GM12878 (cell line): Measurements from ENCODE around the gene SDK2. TPM values are rescaled to one million over a fixed set of nuclear protein-coding genes. Genes with fewer than 3 reads are reported as not detected.

Experiments used
- ATAC-seq: fragments of 200-7000 bp; cut with Tn5 transposase; 3 replicates; pipeline ENCODE4 v1.9.1; 2020; ENCODE audit warnings: mild to moderate bottlenecking, moderate library complexity
- BruUV-seq: library from RNA; stranded (reverse); fragments of 400-500 nt; replicated peaks from 2 replicates; lab custom pipeline; 2021; lab: Mats Ljungman, UMichigan
- CTCF ChIA-PET: fragments of 300-600 bp; sonication (Branson Sonifier 250); formaldehyde crosslinking; extraction: SDS; loops from one replicate; lab custom pipeline; 2021; ENCODE audit warnings: inconsistent platforms; lab: Yijun Ruan, JAX
- POLR2A ChIA-PET: fragments of 350-600 bp; formaldehyde crosslinking; extraction: SDS; loops from one replicate; lab custom pipeline; 2021; ENCODE audit warnings: inconsistent platforms; lab: Charles Lee
- RAD21 ChIA-PET: fragments of 300-600 bp; sonication (Branson Sonifier 250); formaldehyde crosslinking; loops from one replicate; lab custom pipeline; 2023; ENCODE audit warnings: antibody characterized with exemption; ENCODE audit not compliant: unreplicated experiment; lab: Charles Lee
- SMC1A ChIA-PET: fragments of 300-600 bp; sonication (Branson Sonifier 250); formaldehyde crosslinking; loops from one replicate; lab custom pipeline; 2023; ENCODE audit not compliant: unreplicated experiment, uncharacterized antibody; lab: Charles Lee
- DNase-seq: peaks from one replicate; pipeline ENCODE4 v3.0.0-alpha.2; 2011; ENCODE audit warnings: low read depth, low spot score
- FAIRE-seq: peaks from 3 replicates; lab custom pipeline; 2011; peaks lifted over from hg19 to GRCh38; lab: Jason Lieb, UNC
- H2AFZ ChIP-seq: 2 replicates; pipeline ENCODE4 v1.6.0; 2011; ENCODE audit warnings: low read depth, low read length, control low read depth; ENCODE audit not compliant: control insufficient read depth
- H3K27ac ChIP-seq: 2 replicates; pipeline ENCODE4 v1.5.1; 2011; ENCODE audit warnings: control low read depth; ENCODE audit not compliant: control insufficient read depth, insufficient read depth
- H3K27me3 ChIP-seq, 2 experiments: replicated peaks in 1 of 2; 2 replicates each; pipeline versions ENCODE4 v1.6.0 to v1.6.1; 2011; ENCODE audit warnings: low read length in 1 of 2; ENCODE audit not compliant: control insufficient read depth in 2 of 2, insufficient read depth in 2 of 2
- H3K36me3 ChIP-seq, 2 experiments: 2 replicates each; pipeline ENCODE4 v1.5.1; 2011; ENCODE audit warnings: low read length in 1 of 2; ENCODE audit not compliant: control insufficient read depth in 2 of 2, insufficient read depth in 2 of 2
- H3K4me1 ChIP-seq: 2 replicates; pipeline ENCODE4 v1.6.1; 2011; ENCODE audit warnings: mild to moderate bottlenecking, low read length, moderate library complexity, mixed read lengths; ENCODE audit not compliant: control insufficient read depth, insufficient read depth
- H3K4me2 ChIP-seq: 2 replicates; pipeline ENCODE4 v1.6.0; 2011; ENCODE audit warnings: control low read depth; ENCODE audit not compliant: control insufficient read depth, insufficient read depth
- H3K4me3 ChIP-seq: fragments of 200-600 bp; sonication (generic); 2 replicates; pipeline ENCODE4 v1.5.1; 2016
- H3K79me2 ChIP-seq: 2 replicates; pipeline ENCODE4 v1.6.0; 2011; ENCODE audit warnings: low read length; ENCODE audit not compliant: control insufficient read depth, insufficient read depth
- H3K9ac ChIP-seq: 2 replicates; pipeline ENCODE4 v1.8.0; 2011; ENCODE audit warnings: low read length, control low read depth, mixed read lengths; ENCODE audit not compliant: control insufficient read depth, insufficient read depth
- H3K9me3 ChIP-seq: replicated peaks from 3 replicates; pipeline ENCODE4 v1.5.1; 2011; ENCODE audit warnings: mild to moderate bottlenecking, low read length; ENCODE audit not compliant: control insufficient read depth, insufficient read depth
- H4K20me1 ChIP-seq: 2 replicates; pipeline ENCODE4 v1.6.0; 2011; ENCODE audit not compliant: control insufficient read depth, insufficient read depth
- ATF2 ChIP-seq: IDR thresholded peaks from 2 replicates; pipeline ENCODE4 v1.6.1; 2012; ENCODE audit warnings: low read length, inconsistent platforms
- CHD1 ChIP-seq: IDR thresholded peaks from 2 replicates; pipeline ENCODE4 v1.6.1; 2012; ENCODE audit warnings: low read depth, low read length, improper control_type of control experiment
- E2F8 ChIP-seq: fragments of 450-650 bp; IDR thresholded peaks from 2 replicates; pipeline ENCODE4 v1.6.1; 2018; ENCODE audit warnings: mild to moderate bottlenecking, low read depth, moderate library complexity; ENCODE audit not compliant: partially characterized antibody
- EP300 ChIP-seq, 2 experiments: fragments of 150-350 bp in 1 of 2; IDR thresholded peaks; 2 replicates each; pipeline ENCODE4 v1.6.1; 2011 to 2012; ENCODE audit warnings: low read depth in 2 of 2, low read length in 2 of 2, borderline replicate concordance in 1 of 2, improper control_type of control experiment in 1 of 2, inconsistent platforms in 1 of 2; ENCODE audit not compliant: control insufficient read depth in 1 of 2
- SUPT20H ChIP-seq: IDR thresholded peaks from 2 replicates; pipeline ENCODE4 v1.6.1; 2011; ENCODE audit warnings: low read depth, mild to moderate bottlenecking, low read length, moderate library complexity, borderline replicate concordance; ENCODE audit not compliant: control insufficient read depth
- TARDBP ChIP-seq: IDR thresholded peaks from 2 replicates; pipeline ENCODE4 v1.6.1; 2016; ENCODE audit warnings: borderline replicate concordance
- YBX1 ChIP-seq: fragments of 450-650 bp; IDR thresholded peaks from 2 replicates; pipeline ENCODE4 v1.6.1; 2016; ENCODE audit warnings: antibody characterized with exemption
- ZBTB33 ChIP-seq: fragments of 450-650 bp; IDR thresholded peaks from 2 replicates; pipeline ENCODE4 v1.6.1; 2017; ENCODE audit warnings: mild to moderate bottlenecking
- WGBS: methylation state at CpG from one replicate; pipeline ENCODE4 v1.1.6; 2016; ENCODE audit warnings: low lambda C conversion rate; ENCODE audit not compliant: insufficient replicate concordance, insufficient coverage; ENCODE audit errors: missing lambda C conversion rate; 5-methylcytosine and 5-hydroxymethylcytosine counted together
- in situ Hi-C: fragments of 300-500 bp; cut with MboI; formaldehyde crosslinking; loops from 9 replicates; pipeline ENCODE4 v1.14.3; 2018; ENCODE audit warnings: mixed read lengths
- intact Hi-C: fragments of 100-400 bp; cut with micrococcal nuclease; formaldehyde crosslinking; loops from one replicate; pipeline ENCODE4 v1.14.2; 2022; ENCODE audit not compliant: unreplicated experiment
- polyA plus RNA-seq, 11 experiments: library from polyadenylated mRNA; depleted of rRNA in 4 of 11; unstranded in 6 of 11; stranded (reverse) in 5 of 11; fragments of >200 nt; fragmentation: Nextera tagmentation in 4 of 11; fragmentation: Illumina TruSeq in 1 of 11; extraction: Ambion mirVana in 4 of 11; extraction: Trizol in 1 of 11; gene quantifications; 1 replicate in 1 of 11; 2 replicates in 10 of 11; pipeline versions ENCODE4 v1.2.1 to v1.2.3, GENCODE V29; 2011 to 2016; ENCODE audit warnings: inconsistent platforms in 2 of 11, missing spikeins in 2 of 11, low read depth in 1 of 11
- total RNA-seq, 4 experiments: library from RNA; depleted of rRNA in 3 of 4; stranded (reverse); fragments of >200 nt in 3 of 4; fragmentation: Illumina TruSeq in 1 of 4; extraction: Trizol in 1 of 4; gene quantifications; 2 replicates each; pipeline versions ENCODE4 v1.2.1 to v1.2.3, GENCODE V29; 2013 to 2021

Gene SDK2
- total and polyA plus RNA-seq, 10 of the 15 experiments (the other 5 are each of a cell fraction or from before 2014, with no cell fraction given) = 0.03 to 0.08 (median 0.03) TPM; not detected in 7

DNA sequence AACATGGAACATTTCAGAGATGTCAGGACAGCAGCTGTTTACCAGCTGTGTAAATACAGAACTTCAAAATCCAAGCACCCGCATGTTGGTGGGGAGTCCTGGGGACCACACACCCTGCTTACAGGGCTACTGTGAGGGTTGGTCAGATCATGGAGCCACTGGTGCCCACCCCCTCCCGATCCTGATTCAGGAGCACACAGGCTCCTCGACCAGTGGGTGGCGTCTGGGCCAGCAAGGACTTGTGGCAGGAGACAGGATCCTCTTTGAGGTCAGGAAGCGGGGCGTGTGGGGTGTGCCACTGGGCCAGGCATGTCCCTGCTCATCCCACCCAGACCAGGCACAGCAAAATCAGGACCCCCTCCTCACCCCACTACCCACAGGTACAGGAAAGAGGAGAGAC is 83.6 kb downstream of the SDK2 start (continued):
- no peak for TF ChIP-seq EP300 (IDR thresholded peaks at IDR 0.05; ENCODE audit: borderline replicate concordance in 1 of 2, control insufficient read depth in 1 of 2, low read depth in 2 of 2, low read length in 2 of 2)
- TF ChIP-seq ZBTB33 = no peak
- TF ChIP-seq TARDBP = no peak
- TF ChIP-seq, all 136 proteins: peak for 0

- H3K9ac ChIP-seq = no peak overlapping the region
- ChIA-PET SMC1A (no interaction called here), POLR2A (no interaction called here)
- no peaks in the 10 kb centered on the region; a peak in 2 of 4 replicates for H3K27me3 ChIP-seq
- no peaks in the 10 kb centered on the region for H3K9me3 ChIP-seq
- no peak overlapping the region for H3K27ac ChIP-seq
- no peak for ATAC-seq
- TF ChIP-seq YBX1 = no peak
- no peak for TF ChIP-seq ATF2
- no peak for TF ChIP-seq E2F8
- TF ChIP-seq CHD1 = no peak
- no peak for TF ChIP-seq SUPT20H
- TF ChIP-seq, all 136 proteins: peak for 0
- no peak for DNase-seq
- intact Hi-C loops (no loop called here), in situ Hi-C loops (no loop called here)
- ChIA-PET RAD21 (no interaction called here), CTCF (no interaction called here)
- no peak overlapping the region for H2AFZ ChIP-seq
- 40% methylated on average over 5 of the region's 6 CpGs for WGBS
- H3K4me2 ChIP-seq = no peak overlapping the region
- no peak overlapping the region for H3K4me3 ChIP-seq
- H3K36me3 ChIP-seq = no peaks in the 10 kb centered on the region
- no TSS peak for BruUV-seq
- no peaks in the 10 kb centered on the region for H3K79me2 ChIP-seq
- H3K4me1 ChIP-seq = no peaks in the 10 kb centered on the region
- H4K20me1 ChIP-seq = no peaks in the 10 kb centered on the region
- no peak for FAIRE-seq
Measured at GRCh38 chr17:73559532-73559931, 84.7 kb downstream of the SDK2 start.
